ENCODE results near the gene LRCH4.

Gene LRCH4

GRCh38 chr7:100563809-100564400, 22.0 kb downstream of the LRCH4 start:
- TF ChIP-seq, protein P1, sequence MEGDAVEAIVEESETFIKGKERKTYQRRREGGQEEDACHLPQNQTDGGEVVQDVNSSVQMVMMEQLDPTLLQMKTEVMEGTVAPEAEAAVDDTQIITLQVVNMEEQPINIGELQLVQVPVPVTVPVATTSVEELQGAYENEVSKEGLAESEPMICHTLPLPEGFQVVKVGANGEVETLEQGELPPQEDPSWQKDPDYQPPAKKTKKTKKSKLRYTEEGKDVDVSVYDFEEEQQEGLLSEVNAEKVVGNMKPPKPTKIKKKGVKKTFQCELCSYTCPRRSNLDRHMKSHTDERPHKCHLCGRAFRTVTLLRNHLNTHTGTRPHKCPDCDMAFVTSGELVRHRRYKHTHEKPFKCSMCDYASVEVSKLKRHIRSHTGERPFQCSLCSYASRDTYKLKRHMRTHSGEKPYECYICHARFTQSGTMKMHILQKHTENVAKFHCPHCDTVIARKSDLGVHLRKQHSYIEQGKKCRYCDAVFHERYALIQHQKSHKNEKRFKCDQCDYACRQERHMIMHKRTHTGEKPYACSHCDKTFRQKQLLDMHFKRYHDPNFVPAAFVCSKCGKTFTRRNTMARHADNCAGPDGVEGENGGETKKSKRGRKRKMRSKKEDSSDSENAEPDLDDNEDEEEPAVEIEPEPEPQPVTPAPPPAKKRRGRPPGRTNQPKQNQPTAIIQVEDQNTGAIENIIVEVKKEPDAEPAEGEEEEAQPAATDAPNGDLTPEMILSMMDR (IDR thresholded peaks at IDR 0.05; ENCODE audit: low read depth, low read length), result peak; percentile 99
- H3K4me3 ChIP-seq (ENCODE audit: low read depth, low read length), result no peak overlapping the region
- peak; percentile 59 for DNase-seq (ENCODE audit: low read depth, low spot score)
- in situ Hi-C loops (cut with HindIII; ENCODE audit: low sequenced_read_pairs), result no loop called here

DNA sequence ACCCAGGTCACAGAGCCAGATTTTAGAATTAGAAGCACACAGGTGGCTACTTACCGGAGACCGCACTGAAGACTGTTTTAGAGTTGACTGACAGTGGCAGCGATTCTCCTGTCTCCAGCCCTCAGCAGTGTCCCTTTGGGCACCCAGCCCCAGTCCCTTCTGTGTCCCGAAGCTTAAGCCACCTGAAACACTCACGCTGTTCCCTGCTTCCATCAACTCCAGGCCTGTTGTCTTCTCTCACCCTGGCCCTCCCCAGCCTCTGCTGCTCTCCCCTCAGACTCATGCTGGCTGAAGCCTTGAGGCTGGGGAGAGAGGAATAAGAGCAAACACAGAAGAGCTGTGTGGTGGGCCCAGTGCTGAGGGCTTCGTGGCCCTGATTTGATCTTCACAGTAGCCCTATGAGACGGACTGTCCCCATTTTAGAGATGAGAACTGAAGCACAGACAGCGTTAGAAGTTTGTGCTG, 22.8 kb downstream of the LRCH4 start:
- H3K4me3 ChIP-seq (ENCODE audit: low read depth, low read length), result no peak overlapping the region
- TF ChIP-seq, protein P1 (IDR thresholded peaks at IDR 0.05; ENCODE audit: low read depth, low read length), result no peak
- no peak for DNase-seq (ENCODE audit: low read depth, low spot score)
- in situ Hi-C loops (cut with HindIII; ENCODE audit: low sequenced_read_pairs), result no loop called here

- no peak overlapping the region for H3K4me3 ChIP-seq (ENCODE audit: low read depth, low read length)
- in situ Hi-C loops (cut with HindIII; ENCODE audit: low sequenced_read_pairs), result no loop called here
- DNase-seq (ENCODE audit: low read depth, low spot score), result no peak
- TF ChIP-seq, protein P1 (IDR thresholded peaks at IDR 0.05; ENCODE audit: low read depth, low read length), result no peak
Measured at GRCh38 chr7:100562195-100563099, 23.5 kb downstream of the LRCH4 start.

DNA sequence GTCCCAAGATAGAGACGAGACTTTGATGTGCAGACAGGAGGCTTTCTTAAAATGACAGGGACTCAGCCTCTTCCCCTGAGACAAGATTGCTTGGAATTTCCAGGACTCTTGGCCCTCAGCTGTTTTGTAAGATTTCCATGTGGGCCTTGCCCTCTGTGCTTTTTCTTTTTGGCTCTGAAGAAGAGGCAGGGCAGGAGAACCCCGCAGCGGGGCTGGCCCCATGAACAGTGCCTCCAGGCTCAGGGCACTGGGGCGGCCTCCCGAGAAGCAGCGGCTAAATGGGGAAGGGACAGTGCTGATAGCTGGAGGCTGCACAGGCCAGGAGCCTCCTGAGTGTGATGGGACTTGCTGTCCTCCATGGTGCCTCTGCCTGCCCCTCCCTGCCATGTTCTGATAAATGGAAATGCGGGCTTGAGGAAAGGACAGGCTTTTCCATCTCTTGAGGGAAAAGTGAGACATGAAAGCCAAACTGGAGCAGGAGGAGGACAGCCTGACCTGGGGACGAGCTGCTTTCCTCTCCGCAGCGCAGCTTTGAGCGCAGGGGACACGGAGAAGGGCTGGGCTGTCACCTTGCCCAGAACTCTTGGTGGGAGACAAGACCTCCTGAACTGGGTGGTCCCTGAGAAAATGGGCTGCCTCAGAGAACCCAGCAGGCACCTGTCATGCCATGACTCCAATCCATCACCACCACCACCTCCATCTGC, 24.3 kb downstream of the LRCH4 start:
- in situ Hi-C loops (cut with HindIII; ENCODE audit: low sequenced_read_pairs), result no loop called here
- no peak overlapping the region for H3K4me3 ChIP-seq (ENCODE audit: low read depth, low read length)
- DNase-seq (ENCODE audit: low read depth, low spot score), result no peak
- TF ChIP-seq, protein P1 (IDR thresholded peaks at IDR 0.05; ENCODE audit: low read depth, low read length), result no peak

DNA sequence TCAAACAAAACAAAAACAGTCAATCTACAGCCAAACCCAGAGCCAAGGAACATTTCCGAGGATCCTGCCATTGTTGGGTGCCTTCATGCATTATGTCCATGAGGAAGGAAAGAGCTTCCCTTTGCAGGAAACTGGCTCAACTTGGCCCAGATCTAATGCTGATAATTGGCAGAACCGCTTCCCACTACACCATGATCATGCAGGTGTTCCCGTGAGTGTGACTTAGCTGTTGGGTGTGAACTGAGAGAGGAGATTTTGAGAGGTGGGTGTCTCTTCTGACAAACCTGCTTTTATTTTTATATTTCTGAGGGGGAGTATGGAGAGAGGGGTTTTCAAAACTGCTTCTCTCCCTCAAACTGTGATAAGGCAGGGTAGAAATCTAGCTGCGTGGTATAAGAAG, 26.8 kb downstream of the LRCH4 start:
- TF ChIP-seq, protein P1 (IDR thresholded peaks at IDR 0.05; ENCODE audit: low read depth, low read length), result no peak
- no peak overlapping the region for H3K4me3 ChIP-seq (ENCODE audit: low read depth, low read length)
- in situ Hi-C loops (cut with HindIII; ENCODE audit: low sequenced_read_pairs), result no loop called here
- DNase-seq (ENCODE audit: low read depth, low spot score), result no peak

- DNase-seq (ENCODE audit: low read depth, low spot score), result peak; percentile 41
- no peak overlapping the region for H3K4me3 ChIP-seq (ENCODE audit: low read depth, low read length)
- TF ChIP-seq, protein P1 (IDR thresholded peaks at IDR 0.05; ENCODE audit: low read depth, low read length), result no peak
- in situ Hi-C loops (cut with HindIII; ENCODE audit: low sequenced_read_pairs), result no loop called here
Measured at GRCh38 chr7:100556541-100556940, 29.4 kb downstream of the LRCH4 start.

Measured in astrocyte of the spinal cord (primary cell).